Measurements from ENCODE around the gene TOX3.

- TF ChIP-seq POLR2A (IDR thresholded peaks at IDR 0.05; ENCODE audit: low read depth) (no peak), CTCF (IDR thresholded peaks at IDR 0.05) (no peak), POLR2AphosphoS5 (IDR thresholded peaks at IDR 0.05) (no peak), EP300 (IDR thresholded peaks at IDR 0.05) (no peak)
Observed at GRCh38 chr16:52496051-52496876, 50.7 kb downstream of the TOX3 start.
